ENCODE results near the gene MARK2. TPM values are rescaled to one million over a fixed set of nuclear protein-coding genes. Genes with fewer than 3 reads are reported as not detected.

MARK2 gene
- total RNA-seq, 5 donors from 2014 or later (not counting 1 experiment from before 2014, with no cell fraction given): 57.4 to 67.2 (median 64.0) TPM

- peaks cover 3% of the 10 kb centered on the region for H3K36me3 Mint-ChIP-seq
- no peak for DNase-seq
- no peaks in the 10 kb centered on the region for H3K27me3 Mint-ChIP-seq
- H3K4me3 Mint-ChIP-seq: peak overlapping the region in 1 of 3 donors; percentile 10
- Histone ChIP-seq H3K27ac (ENCODE audit: low read length) (no peak overlapping the region), H3K4me3 (ENCODE audit: control insufficient read depth in 1 of 2, extremely low read depth in 1 of 2, low read length in 1 of 2) (no peak overlapping the region), H3K4me1 (ENCODE audit: control insufficient read depth in 1 of 2, extremely low read depth in 1 of 2, insufficient read depth in 2 of 2, low read length in 2 of 2) (peaks cover 54 to 66% of the 10 kb centered on the region in 2 experiments), H3K36me3 (ENCODE audit: control insufficient read depth in 2 of 2, extremely low read depth in 1 of 2, insufficient read depth in 1 of 2, low read length in 1 of 2) (peaks cover 0 to 19% of the 10 kb centered on the region in 2 donors), H3K27me3 (replicated peaks in 1 of 2; ENCODE audit: control insufficient read depth in 2 of 2, extremely low read depth in 1 of 2, insufficient read depth in 2 of 2, low read length in 1 of 2) (no peaks in the 10 kb centered on the region), H3K9me3 (no peaks in the 10 kb centered on the region)
- no peak for ATAC-seq (replicated peaks in 1 of 4)
- H3K9me3 Mint-ChIP-seq: no peaks in the 10 kb centered on the region
- ChIA-PET POLR2A (interaction anchor here in 1 of 2 donors (0.6 kb wide), 1 partner anchor 1982 kb away, joined by 3 read pairs; no protein-coding TSS in a partner anchor), CTCF (interaction anchor here in 1 of 2 donors (1.2 kb wide), 1 partner anchor 17 kb away, joined by 4 read pairs; no protein-coding TSS in a partner anchor)
- peaks cover 55 to 83% (median 83%) of the 10 kb centered on the region in 3 donors for H3K4me1 Mint-ChIP-seq
- peak overlapping the region in 1 of 2 donors; percentile 66 for H3K27ac Mint-ChIP-seq
- 82% methylated on average over 6 of the region's 6 CpGs for WGBS (ENCODE audit: insufficient coverage)
These were observed 38.8 kb downstream of the MARK2 start for GRCh38 chr11:63877658-63878241.

GRCh38 chr11:63879598-63880402 lies 40.9 kb downstream of the MARK2 start:
- Histone ChIP-seq H3K4me1 (ENCODE audit: control insufficient read depth in 1 of 2, extremely low read depth in 1 of 2, insufficient read depth in 2 of 2, low read length in 2 of 2) (peaks cover 48 to 73% of the 10 kb centered on the region in 2 experiments), H3K9me3 (no peaks in the 10 kb centered on the region), H3K27me3 (replicated peaks in 1 of 2; ENCODE audit: control insufficient read depth in 2 of 2, extremely low read depth in 1 of 2, insufficient read depth in 2 of 2, low read length in 1 of 2) (no peaks in the 10 kb centered on the region), H3K4me3 (ENCODE audit: control insufficient read depth in 1 of 2, extremely low read depth in 1 of 2, low read length in 1 of 2) (no peak overlapping the region), H3K36me3 (ENCODE audit: control insufficient read depth in 2 of 2, extremely low read depth in 1 of 2, insufficient read depth in 1 of 2, low read length in 1 of 2) (peaks cover 0 to 24% of the 10 kb centered on the region in 2 donors), H3K27ac (ENCODE audit: low read length) (no peak overlapping the region)
- Mint-ChIP-seq H3K4me1 (peaks cover 67 to 84% (median 84%) of the 10 kb centered on the region in 3 donors), H3K36me3 (peaks cover 3% of the 10 kb centered on the region), H3K4me3 (peak overlapping the region in 2 of 3 donors; percentile 22 to 60), H3K9me3 (no peaks in the 10 kb centered on the region), H3K27me3 (no peaks in the 10 kb centered on the region), H3K27ac (peak overlapping the region; percentile 61 to 86)
- ATAC-seq (replicated peaks in 1 of 4) (no peak), DNase-seq (no peak)
- ChIA-PET CTCF (no interaction called here), POLR2A (interaction anchor here in 1 of 2 donors (0.7 kb wide), 1 partner anchor 40 kb away, joined by 3 read pairs; no protein-coding TSS in a partner anchor)
- WGBS (ENCODE audit: insufficient coverage): 0% methylated on average over 1 of the region's 2 CpGs

GRCh38 chr11:63880403-63880790 lies 41.5 kb downstream of the MARK2 start:
- Histone ChIP-seq H3K4me1 (ENCODE audit: control insufficient read depth in 1 of 2, extremely low read depth in 1 of 2, insufficient read depth in 2 of 2, low read length in 2 of 2) (peaks cover 48 to 72% of the 10 kb centered on the region in 2 experiments), H3K9me3 (no peaks in the 10 kb centered on the region), H3K36me3 (ENCODE audit: control insufficient read depth in 2 of 2, extremely low read depth in 1 of 2, insufficient read depth in 1 of 2, low read length in 1 of 2) (peaks cover 0 to 23% of the 10 kb centered on the region in 2 donors), H3K4me3 (ENCODE audit: control insufficient read depth in 1 of 2, extremely low read depth in 1 of 2, low read length in 1 of 2) (no peak overlapping the region), H3K27ac (ENCODE audit: low read length) (no peak overlapping the region), H3K27me3 (replicated peaks in 1 of 2; ENCODE audit: control insufficient read depth in 2 of 2, extremely low read depth in 1 of 2, insufficient read depth in 2 of 2, low read length in 1 of 2) (no peaks in the 10 kb centered on the region)
- 83% methylated on average over 1 of the region's 3 CpGs for WGBS (ENCODE audit: insufficient coverage)
- H3K4me1 Mint-ChIP-seq: peaks cover 63 to 85% (median 82%) of the 10 kb centered on the region in 3 donors
- ChIA-PET POLR2A (no interaction called here), CTCF (no interaction called here)
- H3K36me3 Mint-ChIP-seq: peaks cover 3% of the 10 kb centered on the region
- H3K4me3 Mint-ChIP-seq: peak overlapping the region in 1 of 3 donors; percentile 60
- no peaks in the 10 kb centered on the region for H3K27me3 Mint-ChIP-seq
- peak overlapping the region; percentile 61 to 86 for H3K27ac Mint-ChIP-seq
- no peaks in the 10 kb centered on the region for H3K9me3 Mint-ChIP-seq
- no peak for ATAC-seq (replicated peaks in 1 of 4)
- no peak for DNase-seq

- Histone ChIP-seq H3K9me3 (no peaks in the 10 kb centered on the region), H3K36me3 (ENCODE audit: control insufficient read depth in 2 of 2, extremely low read depth in 1 of 2, insufficient read depth in 1 of 2, low read length in 1 of 2) (peaks cover 0 to 11% of the 10 kb centered on the region in 2 donors), H3K27me3 (replicated peaks in 1 of 2; ENCODE audit: control insufficient read depth in 2 of 2, extremely low read depth in 1 of 2, insufficient read depth in 2 of 2, low read length in 1 of 2) (no peaks in the 10 kb centered on the region), H3K4me1 (ENCODE audit: control insufficient read depth in 1 of 2, extremely low read depth in 1 of 2, insufficient read depth in 2 of 2, low read length in 2 of 2) (peaks cover 50 to 82% of the 10 kb centered on the region in 2 experiments), H3K4me3 (ENCODE audit: control insufficient read depth in 1 of 2, extremely low read depth in 1 of 2, low read length in 1 of 2) (peak overlapping the region in 1 of 2 donors; percentile 25), H3K27ac (ENCODE audit: low read length) (no peak overlapping the region)
- H3K27me3 Mint-ChIP-seq: no peaks in the 10 kb centered on the region
- H3K4me1 Mint-ChIP-seq: peaks cover 70 to 80% (median 78%) of the 10 kb centered on the region in 3 donors
- CTCF ChIA-PET: interaction anchor here in 1 of 2 donors (0.9 kb wide), 1 partner anchor 72 kb away, joined by 3 read pairs; no protein-coding TSS in a partner anchor
- DNase-seq (peak in 28 of 35 experiments; percentile 12 to 60 (median 30)), ATAC-seq (replicated peaks in 1 of 4) (peak; percentile 51 to 90 (median 60))
- POLR2A ChIA-PET: no interaction called here
- H3K36me3 Mint-ChIP-seq: peaks cover 3% of the 10 kb centered on the region
- H3K27ac Mint-ChIP-seq: peak overlapping the region; percentile 84 to 88
- H3K4me3 Mint-ChIP-seq: peak overlapping the region in 1 of 3 donors; percentile 26
- 38% methylated on average over 5 of the region's 7 CpGs for WGBS (ENCODE audit: insufficient coverage)
- no peaks in the 10 kb centered on the region for H3K9me3 Mint-ChIP-seq
These were observed 43.8 kb downstream of the MARK2 start for GRCh38 chr11:63882555-63883242.

GRCh38 chr11:63883791-63884190 lies 44.9 kb downstream of the MARK2 start:
- Mint-ChIP-seq H3K36me3 (peaks cover 3% of the 10 kb centered on the region), H3K4me3 (no peak overlapping the region), H3K27ac (peak overlapping the region; percentile 84 to 88), H3K27me3 (no peaks in the 10 kb centered on the region), H3K9me3 (no peaks in the 10 kb centered on the region), H3K4me1 (peaks cover 70 to 80% (median 79%) of the 10 kb centered on the region in 3 donors)
- Histone ChIP-seq H3K4me3 (ENCODE audit: control insufficient read depth in 1 of 2, extremely low read depth in 1 of 2, low read length in 1 of 2) (no peak overlapping the region), H3K27ac (ENCODE audit: low read length) (peak overlapping the region; percentile 7), H3K27me3 (replicated peaks in 1 of 2; ENCODE audit: control insufficient read depth in 2 of 2, extremely low read depth in 1 of 2, insufficient read depth in 2 of 2, low read length in 1 of 2) (no peaks in the 10 kb centered on the region), H3K9me3 (no peaks in the 10 kb centered on the region), H3K4me1 (ENCODE audit: control insufficient read depth in 1 of 2, extremely low read depth in 1 of 2, insufficient read depth in 2 of 2, low read length in 2 of 2) (peaks cover 51 to 82% of the 10 kb centered on the region in 2 experiments), H3K36me3 (ENCODE audit: control insufficient read depth in 2 of 2, extremely low read depth in 1 of 2, insufficient read depth in 1 of 2, low read length in 1 of 2) (peaks cover 0 to 8% of the 10 kb centered on the region in 2 donors)
- WGBS (ENCODE audit: insufficient coverage): 97% methylated on average over 3 of the region's 6 CpGs
- POLR2A ChIA-PET: no interaction called here
- ATAC-seq (replicated peaks in 1 of 4): no peak
- DNase-seq: no peak
- CTCF ChIA-PET: no interaction called here
